HCT116 (cell line): ENCODE data around the gene GFPT2. TPM values are rescaled to one million over a fixed set of nuclear protein-coding genes. Genes with fewer than 3 reads are reported as not detected.

Source experiments
- ATAC-seq: fragments of 200-7000 bp; cut with Tn5 transposase; 2 replicates; pipeline ENCODE4 v1.9.1; 2020; ENCODE audit warnings: mild to moderate bottlenecking, moderate library complexity
- BruUV-seq: library from RNA; stranded (reverse); fragments of 400-500 nt; replicated peaks from 2 replicates; lab custom pipeline; 2021; lab: Mats Ljungman, UMichigan
- CTCF ChIA-PET: fragments of 300-600 bp; sonication (Branson Sonifier 250); formaldehyde crosslinking; loops from one replicate; lab custom pipeline; 2021; ENCODE audit warnings: antibody characterized with exemption; lab: Charles Lee
- POLR2A ChIA-PET: fragments of 300-600, 350-600 bp; sonication (Branson Sonifier 250); formaldehyde crosslinking; loops from one replicate; lab custom pipeline; 2021; ENCODE audit warnings: antibody characterized with exemption; lab: Charles Lee
- RAD21 ChIA-PET, 2 experiments: fragments of 300-600 bp; sonication (Branson Sonifier 250); formaldehyde crosslinking; loops; one replicate each; lab custom pipeline; 2023; ENCODE audit warnings: low total read pairs in 2 of 2; ENCODE audit not compliant: uncharacterized antibody in 2 of 2, unreplicated experiment in 2 of 2, low non-redundant PET in 1 of 2; lab: Charles Lee
- DNase-seq: peaks from one replicate; pipeline ENCODE4 v3.0.0-alpha.2; 2010; ENCODE audit warnings: low read depth, low spot score
- H2AFZ ChIP-seq: fragments of 200-600 bp; shearing (Covaris generic), sonication (generic); 2 replicates; pipeline ENCODE4 v1.6.1; 2017; ENCODE audit warnings: low read depth, mixed run types, mixed read lengths, antibody characterized with exemption, low read length; ENCODE audit not compliant: poor library complexity, severe bottlenecking
- H3K27ac ChIP-seq: 2 replicates; pipeline ENCODE4 v1.5.1; 2012; ENCODE audit warnings: low read depth, low read length
- H3K27me3 ChIP-seq: fragments of 200-600 bp; sonication (generic); 2 replicates; pipeline ENCODE4 v1.6.1; 2016; ENCODE audit warnings: mixed run types, low read length, mixed read lengths; ENCODE audit not compliant: insufficient read depth
- H3K36me3 ChIP-seq, 2 experiments: fragments of 200-500 bp in 1 of 2; fragments of 200-600 bp in 1 of 2; sonication (Bioruptor generic) in 1 of 2; sonication (generic) in 1 of 2; 2 replicates each; pipeline versions ENCODE4 v1.5.1 to v1.6.1; 2014 to 2016; ENCODE audit warnings: low read length in 2 of 2, inconsistent platforms in 1 of 2, mixed read lengths in 1 of 2, mixed run types in 1 of 2; ENCODE audit not compliant: insufficient read depth in 2 of 2, control insufficient read depth in 1 of 2
- H3K4me1 ChIP-seq, 2 experiments: fragments of 200-600 bp in 1 of 2; sonication (generic) in 1 of 2; 2 replicates each; pipeline versions ENCODE4 v1.5.1 to v1.6.1; 2012 to 2017; ENCODE audit warnings: low read length in 2 of 2, inconsistent platforms in 1 of 2, mild to moderate bottlenecking in 1 of 2, mixed read lengths in 1 of 2, mixed run types in 1 of 2, moderate library complexity in 1 of 2; ENCODE audit not compliant: insufficient read depth in 2 of 2, control insufficient read depth in 1 of 2
- H3K4me2 ChIP-seq: fragments of 200-600 bp; sonication (generic); 2 replicates; pipeline ENCODE4 v1.6.1; 2017; ENCODE audit warnings: mixed run types, low read length, mixed read lengths
- H3K4me3 ChIP-seq, 2 experiments: fragments of 200-600 bp in 1 of 2; sonication (generic) in 1 of 2; replicated peaks in 1 of 2; 2 replicates each; pipeline ENCODE4 v1.5.1; 2011 to 2016; ENCODE audit warnings: low read length in 2 of 2, control low read depth in 1 of 2, low read depth in 1 of 2, mild to moderate bottlenecking in 1 of 2, mixed read lengths in 1 of 2, mixed run types in 1 of 2
- H3K79me2 ChIP-seq: fragments of 200-600 bp; sonication (generic); 2 replicates; pipeline ENCODE4 v1.6.1; 2017; ENCODE audit warnings: mild to moderate bottlenecking, mixed run types, low read length, moderate library complexity, mixed read lengths; ENCODE audit not compliant: insufficient read depth
- H3K9ac ChIP-seq: fragments of 200-600 bp; sonication (generic); 2 replicates; pipeline ENCODE4 v1.6.1; 2016; ENCODE audit warnings: low read length, mixed read lengths
- H3K9me2 ChIP-seq: fragments of 200-600 bp; sonication (generic), shearing (Covaris generic); 2 replicates; pipeline ENCODE4 v1.6.1; 2017; ENCODE audit warnings: mixed run types, mild to moderate bottlenecking, moderate library complexity; ENCODE audit not compliant: insufficient read depth
- H3K9me3 ChIP-seq, 2 experiments: fragments of 200-500 bp in 1 of 2; fragments of 200-600 bp in 1 of 2; sonication (Bioruptor generic) in 1 of 2; sonication (generic) in 1 of 2; 2 replicates each; pipeline ENCODE4 v1.6.1; 2014 to 2017; ENCODE audit warnings: low read length in 2 of 2, mixed read lengths in 2 of 2, inconsistent platforms in 1 of 2, low read depth in 1 of 2, mild to moderate bottlenecking in 1 of 2, mixed run types in 1 of 2, moderate library complexity in 1 of 2; ENCODE audit not compliant: control insufficient read depth in 1 of 2, insufficient read depth in 1 of 2
- H4K20me1 ChIP-seq: fragments of 200-600 bp; sonication (generic), shearing (Covaris generic); 2 replicates; pipeline ENCODE4 v1.6.1; 2017; ENCODE audit warnings: mixed run types, mild to moderate bottlenecking, moderate library complexity; ENCODE audit not compliant: insufficient read depth
- ATF3 ChIP-seq: IDR thresholded peaks from 2 replicates; pipeline ENCODE4 v1.6.1; 2012
- CBX3 ChIP-seq: IDR thresholded peaks from 2 replicates; pipeline ENCODE4 v1.6.1; 2012; ENCODE audit warnings: low read depth
- CEBPB ChIP-seq: IDR thresholded peaks from 2 replicates; pipeline ENCODE4 v1.6.1; 2012; ENCODE audit warnings: low read depth
- CTCF ChIP-seq, 3 experiments: fragments of 200-600 bp in 1 of 3; sonication (generic) in 1 of 3; IDR thresholded peaks in 2 of 3; conservative IDR thresholded peaks in 1 of 3; 2 replicates each; pipeline ENCODE4 v1.5.1; 2012 to 2017; ENCODE audit warnings: low read depth in 2 of 3, low read length in 2 of 3, antibody characterized with exemption in 1 of 3, borderline replicate concordance in 1 of 3, control low read depth in 1 of 3, mild to moderate bottlenecking in 1 of 3, mixed read lengths in 1 of 3, mixed run types in 1 of 3, moderate library complexity in 1 of 3; ENCODE audit not compliant: insufficient read depth in 1 of 3
- EGR1 ChIP-seq: IDR thresholded peaks from 2 replicates; pipeline ENCODE4 v1.6.1; 2012; ENCODE audit warnings: low read depth
- ELF1 ChIP-seq: IDR thresholded peaks from 2 replicates; pipeline ENCODE4 v1.6.1; 2012; ENCODE audit warnings: low read depth, borderline replicate concordance
- EZH2 ChIP-seq: fragments of 200-600 bp; sonication (generic); IDR thresholded peaks from 2 replicates; pipeline ENCODE4 v1.6.1; 2017; ENCODE audit warnings: antibody characterized with exemption, mixed run types
- EZH2phosphoT487 ChIP-seq: fragments of 200-600 bp; IDR thresholded peaks from 2 replicates; pipeline ENCODE4 v1.6.1; 2018; ENCODE audit warnings: antibody characterized with exemption, borderline replicate concordance
- FOSL1 ChIP-seq: IDR thresholded peaks from 2 replicates; pipeline ENCODE4 v1.6.1; 2012; ENCODE audit warnings: low read depth
- JUND ChIP-seq: IDR thresholded peaks from 2 replicates; pipeline ENCODE4 v1.6.1; 2012
- MAX ChIP-seq: IDR thresholded peaks from 2 replicates; pipeline ENCODE4 v1.6.1; 2012
- POLR2A ChIP-seq: IDR thresholded peaks from 2 replicates; pipeline ENCODE4 v1.7.0; 2011; ENCODE audit warnings: borderline replicate concordance; ENCODE audit not compliant: insufficient read depth, insufficient read length; ENCODE audit errors: extremely low read depth
- POLR2AphosphoS5 ChIP-seq: IDR thresholded peaks from 2 replicates; pipeline ENCODE4 v1.6.1; 2011; ENCODE audit warnings: mild to moderate bottlenecking, low read depth, low read length, moderate library complexity
- RAD21 ChIP-seq: IDR thresholded peaks from 2 replicates; pipeline ENCODE4 v1.6.1; 2012; ENCODE audit warnings: low read depth, mild to moderate bottlenecking
- REST ChIP-seq: IDR thresholded peaks from 2 replicates; pipeline ENCODE4 v1.6.1; 2012; ENCODE audit warnings: low read depth
- SP1 ChIP-seq: IDR thresholded peaks from 2 replicates; pipeline ENCODE4 v1.6.1; 2012; ENCODE audit warnings: low read depth
- YY1 ChIP-seq: IDR thresholded peaks from 2 replicates; pipeline ENCODE4 v1.6.1; 2011; ENCODE audit warnings: low read length, low read depth, moderate library complexity, mild to moderate bottlenecking; ENCODE audit not compliant: insufficient replicate concordance; ENCODE audit errors: extremely low read depth
- ZBTB33 ChIP-seq: IDR thresholded peaks from 2 replicates; pipeline ENCODE4 v1.6.1; 2011; ENCODE audit warnings: mild to moderate bottlenecking, low read length, moderate library complexity; ENCODE audit not compliant: insufficient replicate concordance; ENCODE audit errors: extremely low read depth
- ZFX ChIP-seq: fragments of 450-650 bp; IDR thresholded peaks from 2 replicates; pipeline ENCODE4 v1.6.1; 2017
- intact Hi-C: fragments of 100-400 bp; cut with micrococcal nuclease; formaldehyde crosslinking; loops from 2 replicates; pipeline ENCODE4 v1.10.0; 2022
- total RNA-seq: library from RNA; stranded (reverse); gene quantifications from one replicate; pipeline ENCODE4 v1.2.1, GENCODE V29; 2021; ENCODE audit not compliant: unreplicated experiment

GFPT2 gene
- total RNA-seq, 1 experiment from 2014 or later, result 16.1 TPM

- H3K4me3 ChIP-seq, result no peak overlapping the region
- BruUV-seq, result no TSS peak
- H2AFZ ChIP-seq, result no peak overlapping the region
- ChIA-PET RAD21 (interaction anchor here (1.3 to 1.4 kb wide), 3 partner anchors 14 to 36 kb away, joined by 4 to 7 read pairs (median 5); no protein-coding TSS in a partner anchor), POLR2A (no interaction called here), CTCF (interaction anchor here (0.6 to 2.0 kb wide), 28 partner anchors 9 to 390 kb away, joined by 3 to 31 read pairs (median 4); partner anchors contain the start of genes GFPT2 and RASGEF1C)
- H3K4me2 ChIP-seq, result no peak overlapping the region
- H3K27me3 ChIP-seq, result no peaks in the 10 kb centered on the region
- TF ChIP-seq FOSL1 (no peak), CBX3 (no peak), EZH2phosphoT487 (no peak), JUND (no peak), EGR1 (no peak), CTCF (IDR thresholded peaks at IDR 0.05 in 2 of 3, conservative IDR thresholded peaks at IDR 0.05 in 1 of 3; ENCODE audit: borderline replicate concordance in 1 of 3, insufficient read depth in 1 of 3, low read depth in 2 of 3, low read length in 2 of 3) (no peak), ATF3 (no peak), MAX (no peak), ZBTB33 (no peak), SP1 (no peak), ZFX (no peak), POLR2A (no peak), ELF1 (no peak), EZH2 (no peak), YY1 (no peak), RAD21 (no peak), CEBPB (no peak), POLR2AphosphoS5 (no peak), REST (no peak)
- H3K27ac ChIP-seq, result no peak overlapping the region
- no peaks in the 10 kb centered on the region for H3K9me3 ChIP-seq
- no peaks in the 10 kb centered on the region for H4K20me1 ChIP-seq
- no peaks in the 10 kb centered on the region for H3K79me2 ChIP-seq
- intact Hi-C loops, result loop anchor here (2.0 kb wide), 1 partner anchor 202 kb away; no protein-coding TSS in a partner anchor
- H3K36me3 ChIP-seq, result peaks cover 0 to 5% of the 10 kb centered on the region in 2 experiments; a peak in 1 of 4 replicates
- ATAC-seq (no peak), DNase-seq (no peak)
- no peak overlapping the region for H3K9ac ChIP-seq
- no peaks in the 10 kb centered on the region for H3K9me2 ChIP-seq
- peaks cover 39 to 51% of the 10 kb centered on the region in 2 experiments for H3K4me1 ChIP-seq
These were observed 24.0 kb downstream of the GFPT2 start for GRCh38 chr5:180329138-180329435.
